ENCODE results near the gene MBNL1.

DNA sequence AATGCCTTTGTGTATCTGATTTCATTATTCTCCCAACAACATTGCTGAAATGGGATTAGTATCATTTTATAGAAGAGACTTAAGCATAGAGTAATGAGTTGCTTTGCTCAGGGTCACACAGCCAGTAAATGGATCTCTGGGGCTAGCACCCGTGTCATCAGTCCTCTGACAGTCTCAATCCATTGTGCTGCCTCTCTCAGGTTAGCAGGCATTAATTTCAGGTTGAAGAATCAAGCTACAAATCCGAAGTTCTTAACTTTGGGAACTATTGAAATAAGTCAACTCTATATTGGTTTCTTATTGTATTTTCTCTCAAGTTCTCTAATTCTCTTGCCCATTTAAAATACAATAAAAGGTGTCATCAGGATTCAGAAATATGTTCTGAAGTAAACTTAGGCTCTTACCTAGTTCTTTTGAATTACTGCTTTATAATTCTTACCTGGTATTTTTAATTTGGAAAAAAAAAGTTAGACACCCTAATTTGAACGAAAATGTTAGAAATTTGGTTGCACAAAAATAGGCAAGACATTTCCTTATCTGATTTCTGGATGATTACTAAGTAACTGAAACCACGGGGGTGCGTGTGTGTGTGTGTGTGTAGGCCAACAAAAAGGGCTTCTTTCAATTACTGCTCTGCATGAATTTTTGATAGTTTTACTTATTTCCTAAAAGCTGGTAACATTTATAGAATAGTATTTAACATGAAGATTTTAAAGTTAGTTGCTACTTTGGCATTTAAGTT is 189.8 kb downstream of the MBNL1 start:
- no peak for TF ChIP-seq POLR2A (IDR thresholded peaks at IDR 0.05)
- TF ChIP-seq, protein P1, sequence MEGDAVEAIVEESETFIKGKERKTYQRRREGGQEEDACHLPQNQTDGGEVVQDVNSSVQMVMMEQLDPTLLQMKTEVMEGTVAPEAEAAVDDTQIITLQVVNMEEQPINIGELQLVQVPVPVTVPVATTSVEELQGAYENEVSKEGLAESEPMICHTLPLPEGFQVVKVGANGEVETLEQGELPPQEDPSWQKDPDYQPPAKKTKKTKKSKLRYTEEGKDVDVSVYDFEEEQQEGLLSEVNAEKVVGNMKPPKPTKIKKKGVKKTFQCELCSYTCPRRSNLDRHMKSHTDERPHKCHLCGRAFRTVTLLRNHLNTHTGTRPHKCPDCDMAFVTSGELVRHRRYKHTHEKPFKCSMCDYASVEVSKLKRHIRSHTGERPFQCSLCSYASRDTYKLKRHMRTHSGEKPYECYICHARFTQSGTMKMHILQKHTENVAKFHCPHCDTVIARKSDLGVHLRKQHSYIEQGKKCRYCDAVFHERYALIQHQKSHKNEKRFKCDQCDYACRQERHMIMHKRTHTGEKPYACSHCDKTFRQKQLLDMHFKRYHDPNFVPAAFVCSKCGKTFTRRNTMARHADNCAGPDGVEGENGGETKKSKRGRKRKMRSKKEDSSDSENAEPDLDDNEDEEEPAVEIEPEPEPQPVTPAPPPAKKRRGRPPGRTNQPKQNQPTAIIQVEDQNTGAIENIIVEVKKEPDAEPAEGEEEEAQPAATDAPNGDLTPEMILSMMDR (IDR thresholded peaks at IDR 0.05) = no peak

Measured in upper lobe of left lung (tissue), 4 donors.